ENCODE results near the gene RND1. TPM values are rescaled to one million over a fixed set of nuclear protein-coding genes. Genes with fewer than 3 reads are reported as not detected.
"Not testable (repeated sequence)": the region's sequence is repeated elsewhere in the genome, so short reads cannot be mapped to it uniquely, and the experiment has no call there.

The RND1 gene
- total RNA-seq, 1 experiment from 2014 or later = 0.60 TPM

DNA sequence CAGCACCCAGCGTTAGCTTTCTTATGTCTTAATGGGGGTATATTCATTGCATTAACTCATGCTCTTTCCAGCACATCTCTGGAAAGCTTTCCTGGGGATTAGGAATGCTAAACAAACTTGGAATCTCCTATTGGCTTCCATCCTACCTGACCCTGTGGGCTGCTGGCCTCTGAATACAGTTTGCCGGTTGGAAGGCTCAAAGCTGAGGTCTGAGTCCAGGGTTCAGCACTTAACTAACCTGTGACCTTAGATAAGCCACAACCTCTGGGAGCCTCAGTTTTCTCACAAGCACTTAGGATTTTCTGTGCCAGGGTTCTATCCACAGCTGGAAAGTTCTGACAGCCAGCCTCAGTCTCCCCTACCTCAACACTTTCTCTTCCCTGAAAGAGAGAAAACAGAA, 12.9 kb upstream of the RND1 start:
- Histone ChIP-seq H3K36me3 (ENCODE audit: insufficient read depth, low read length) (no peaks in the 10 kb centered on the region), H3K4me1 (ENCODE audit: low read length) (no peaks in the 10 kb centered on the region), H3K27me3 (ENCODE audit: low read length) (no peaks in the 10 kb centered on the region), H3K4me2 (ENCODE audit: low read depth, low read length, poor library complexity, severe bottlenecking) (no peak overlapping the region), H2AFZ (ENCODE audit: low read length) (no peak overlapping the region), H3K9me2 (replicated peaks; ENCODE audit: insufficient read depth, low read length) (no peaks in the 10 kb centered on the region), H3K4me3 (ENCODE audit: low read length) (no peak overlapping the region), H3K79me2 (ENCODE audit: low read length) (no peaks in the 10 kb centered on the region), H3K9ac (ENCODE audit: low read length) (no peak overlapping the region), H3K9me3 (ENCODE audit: low read length) (no peaks in the 10 kb centered on the region), H4K20me1 (ENCODE audit: insufficient read depth, low read depth, low read length) (no peaks in the 10 kb centered on the region), H3K27ac (ENCODE audit: low read length) (no peak overlapping the region)
- DNase-seq = peak; percentile 23

DNA sequence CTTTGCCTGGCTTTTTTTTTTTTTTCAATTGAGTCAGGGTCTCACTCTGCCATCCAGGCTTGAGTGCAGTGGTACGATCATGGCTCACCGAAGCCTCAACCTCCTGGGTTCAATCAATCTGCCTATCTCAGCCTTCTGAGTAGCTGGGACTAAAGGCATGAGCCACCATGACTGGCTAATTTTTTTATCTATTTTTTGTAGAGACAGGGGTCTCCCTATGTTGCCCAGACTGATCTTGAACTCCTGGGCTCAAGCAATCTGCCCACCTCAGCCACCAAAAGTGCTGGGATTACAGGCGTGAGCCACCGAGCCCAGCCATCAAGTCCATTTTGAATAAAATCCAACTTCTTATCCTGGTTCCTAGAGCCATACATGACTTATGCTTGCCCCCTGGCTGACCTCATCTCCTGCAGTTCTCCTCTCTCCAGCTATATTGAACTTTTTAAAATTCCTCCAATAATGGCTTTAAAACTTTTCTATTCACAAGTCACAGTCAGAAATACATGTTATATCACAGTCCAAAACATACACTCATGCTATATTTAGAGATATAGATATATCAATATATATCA, 10.4 kb upstream of the RND1 start:
- no peak overlapping the region for H3K4me2 ChIP-seq (ENCODE audit: low read depth, low read length, poor library complexity, severe bottlenecking)
- H3K79me2 ChIP-seq (ENCODE audit: low read length) = no peaks in the 10 kb centered on the region

DNA sequence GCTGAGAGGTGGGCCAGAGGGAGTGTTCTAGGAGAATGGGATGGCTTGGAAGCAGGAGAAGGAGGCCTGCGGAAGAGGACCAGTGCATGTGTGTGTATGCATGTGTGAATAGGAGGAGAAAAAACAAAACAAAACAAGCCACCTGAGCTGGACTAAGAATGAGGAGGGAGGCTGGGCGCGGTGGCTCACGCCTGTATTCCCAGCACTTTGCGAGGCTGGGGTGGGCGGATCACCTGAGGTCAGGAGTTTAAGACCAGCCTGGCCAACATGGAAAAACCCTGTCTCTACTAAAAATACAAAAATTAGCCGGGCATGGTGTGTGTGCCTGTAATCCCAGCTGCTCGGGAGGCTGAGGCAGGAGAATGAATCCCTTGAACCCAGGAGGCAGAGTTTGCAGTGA, 7.9 kb upstream of the RND1 start:
- DNase-seq = peak; percentile 26

More for the DNA sequence above, 10.4 kb upstream of the RND1 start:
- Histone ChIP-seq H2AFZ (ENCODE audit: low read length) (no peak overlapping the region), H3K4me1 (ENCODE audit: low read length) (no peaks in the 10 kb centered on the region), H3K9me2 (replicated peaks; ENCODE audit: insufficient read depth, low read length) (no peaks in the 10 kb centered on the region), H3K36me3 (ENCODE audit: insufficient read depth, low read length) (no peaks in the 10 kb centered on the region), H4K20me1 (ENCODE audit: insufficient read depth, low read depth, low read length) (no peaks in the 10 kb centered on the region), H3K27me3 (ENCODE audit: low read length) (no peaks in the 10 kb centered on the region), H3K9me3 (ENCODE audit: low read length) (no peaks in the 10 kb centered on the region), H3K4me3 (ENCODE audit: low read length) (no peak overlapping the region), H3K27ac (ENCODE audit: low read length) (no peak overlapping the region), H3K9ac (ENCODE audit: low read length) (no peak overlapping the region)
- DNase-seq = no peak

DNA sequence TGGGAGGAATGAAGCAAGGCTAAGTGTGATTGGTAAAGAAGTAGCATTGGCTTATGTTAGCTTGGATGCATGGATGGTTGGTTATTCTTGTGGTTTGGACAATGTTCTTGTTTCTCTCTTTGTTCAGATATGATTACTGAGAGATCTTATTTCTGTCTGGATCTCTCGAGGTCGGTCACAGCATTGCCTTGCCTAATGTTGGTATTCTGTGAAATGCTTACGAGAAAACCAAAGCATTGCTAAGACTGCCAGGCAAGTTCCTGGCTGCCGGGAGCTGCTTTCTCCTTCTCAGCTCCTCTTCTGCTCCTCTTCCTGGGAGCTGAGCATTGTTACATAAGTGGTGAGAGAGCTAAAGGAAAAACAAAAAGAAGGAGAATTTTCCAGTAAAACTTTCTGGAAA, 7.4 kb upstream of the RND1 start:
- no peaks in the 10 kb centered on the region for H3K36me3 ChIP-seq (ENCODE audit: insufficient read depth, low read length)
- H2AFZ ChIP-seq (ENCODE audit: low read length) = no peak overlapping the region
- no peaks in the 10 kb centered on the region for H4K20me1 ChIP-seq (ENCODE audit: insufficient read depth, low read depth, low read length)
- no peaks in the 10 kb centered on the region for H3K79me2 ChIP-seq (ENCODE audit: low read length)
- peak; percentile 34 for DNase-seq
- H3K4me1 ChIP-seq (ENCODE audit: low read length) = no peaks in the 10 kb centered on the region
- no peaks in the 10 kb centered on the region for H3K9me2 ChIP-seq (replicated peaks; ENCODE audit: insufficient read depth, low read length)
- no peak overlapping the region for H3K27ac ChIP-seq (ENCODE audit: low read length)
- no peak overlapping the region for H3K4me2 ChIP-seq (ENCODE audit: low read depth, low read length, poor library complexity, severe bottlenecking)
- H3K27me3 ChIP-seq (ENCODE audit: low read length) = no peaks in the 10 kb centered on the region
- H3K9me3 ChIP-seq (ENCODE audit: low read length) = no peaks in the 10 kb centered on the region
- H3K4me3 ChIP-seq (ENCODE audit: low read length) = no peak overlapping the region
- no peak overlapping the region for H3K9ac ChIP-seq (ENCODE audit: low read length)

More for the DNA sequence above, 7.9 kb upstream of the RND1 start:
- not testable (repeated sequence) for H3K27me3 ChIP-seq (ENCODE audit: low read length); H3K4me2 ChIP-seq (ENCODE audit: low read depth, low read length, poor library complexity, severe bottlenecking); H3K36me3 ChIP-seq (ENCODE audit: insufficient read depth, low read length); H3K9me2 ChIP-seq (replicated peaks; ENCODE audit: insufficient read depth, low read length); H4K20me1 ChIP-seq (ENCODE audit: insufficient read depth, low read depth, low read length); H3K9ac ChIP-seq (ENCODE audit: low read length); H3K9me3 ChIP-seq (ENCODE audit: low read length); H3K79me2 ChIP-seq (ENCODE audit: low read length); H3K4me1 ChIP-seq (ENCODE audit: low read length); H3K4me3 ChIP-seq (ENCODE audit: low read length); H2AFZ ChIP-seq (ENCODE audit: low read length); H3K27ac ChIP-seq (ENCODE audit: low read length)

DNA sequence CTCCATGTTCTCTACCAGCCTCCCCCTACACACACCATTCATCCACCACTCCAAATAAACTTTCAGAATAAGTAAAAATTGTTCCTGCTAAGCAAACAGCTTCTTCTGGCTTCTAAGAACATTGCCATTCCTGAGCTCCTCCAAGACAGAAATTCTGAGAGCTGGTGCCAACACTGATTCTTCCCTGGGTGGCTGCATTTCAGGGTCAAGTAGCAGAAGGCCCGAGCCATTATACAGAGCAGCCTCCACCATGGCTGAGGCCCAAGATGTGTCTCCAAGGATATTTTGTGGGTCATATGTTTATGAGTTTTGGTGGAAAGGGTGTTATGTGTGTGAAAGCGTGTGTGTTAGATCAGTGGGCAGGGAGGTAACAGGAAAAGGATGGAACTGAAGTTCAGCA, 3.5 kb upstream of the RND1 start:
- H3K36me3 ChIP-seq (ENCODE audit: insufficient read depth, low read length) = no peaks in the 10 kb centered on the region
- H3K27ac ChIP-seq (ENCODE audit: low read length) = no peak overlapping the region
- no peaks in the 10 kb centered on the region for H4K20me1 ChIP-seq (ENCODE audit: insufficient read depth, low read depth, low read length)
- no peak overlapping the region for H3K9ac ChIP-seq (ENCODE audit: low read length)
- DNase-seq = no peak
- H3K9me2 ChIP-seq (replicated peaks; ENCODE audit: insufficient read depth, low read length) = no peaks in the 10 kb centered on the region
- H3K79me2 ChIP-seq (ENCODE audit: low read length) = no peaks in the 10 kb centered on the region
- H3K4me2 ChIP-seq (ENCODE audit: low read depth, low read length, poor library complexity, severe bottlenecking) = no peak overlapping the region
- peaks cover 16% of the 10 kb centered on the region for H3K4me1 ChIP-seq (ENCODE audit: low read length)
- no peaks in the 10 kb centered on the region for H3K9me3 ChIP-seq (ENCODE audit: low read length)
- H2AFZ ChIP-seq (ENCODE audit: low read length) = no peak overlapping the region
- H3K4me3 ChIP-seq (ENCODE audit: low read length) = no peak overlapping the region
- H3K27me3 ChIP-seq (ENCODE audit: low read length) = no peaks in the 10 kb centered on the region

DNA sequence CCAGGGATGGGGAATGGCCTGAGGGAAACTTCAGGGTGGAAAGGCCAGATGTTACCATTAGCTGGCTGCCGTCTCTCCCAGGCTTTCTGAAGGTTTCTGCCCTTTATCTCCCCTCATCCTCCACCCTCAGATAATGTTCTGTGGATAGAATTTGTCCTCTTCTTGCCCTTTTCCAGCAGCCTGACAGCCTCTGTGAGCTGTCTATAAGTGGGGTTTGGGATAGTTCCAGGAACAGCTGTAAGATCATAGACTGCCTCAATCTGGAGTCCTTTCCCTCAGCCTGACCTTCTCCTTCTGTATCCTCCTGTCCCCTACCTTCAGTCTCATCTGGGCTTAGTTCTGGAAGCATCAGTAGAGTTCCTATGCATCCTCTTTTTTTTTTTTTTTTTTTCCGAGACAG, 2.8 kb upstream of the RND1 start:
- H3K9me2 ChIP-seq (replicated peaks; ENCODE audit: insufficient read depth, low read length) = no peaks in the 10 kb centered on the region
- no peak overlapping the region for H3K9ac ChIP-seq (ENCODE audit: low read length)

DNA sequence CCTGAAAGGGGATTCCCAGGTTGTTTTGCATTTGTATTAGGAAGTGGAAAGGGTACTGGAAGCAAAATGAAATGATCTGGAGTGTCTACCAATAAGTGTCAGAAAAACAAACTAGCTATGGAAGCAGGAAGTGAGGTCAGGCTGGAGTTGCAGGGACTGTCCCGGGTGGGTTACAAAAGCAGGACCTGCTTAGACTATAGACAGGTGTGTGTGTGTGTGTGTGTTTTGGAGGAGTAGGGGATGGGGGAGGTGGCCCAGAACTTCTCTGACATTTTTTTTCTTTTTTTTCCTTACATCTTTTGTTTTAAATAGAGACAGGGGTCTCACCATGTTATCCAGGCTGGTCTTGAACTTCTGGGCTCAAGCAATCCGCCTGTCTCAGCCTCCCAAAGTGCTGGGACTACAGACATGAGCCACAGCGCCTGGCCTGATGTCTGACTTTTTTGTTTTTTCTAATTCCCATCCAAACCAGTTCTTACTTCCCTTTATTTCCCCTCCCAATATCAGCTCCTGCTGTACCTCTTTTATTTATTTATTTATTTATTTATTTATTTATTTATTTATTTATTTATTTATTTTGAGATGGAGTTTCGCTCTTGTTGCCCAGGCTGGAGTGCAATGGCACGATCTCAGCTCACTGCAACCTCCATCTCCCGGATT, 512 bp upstream of the RND1 start:
- no peak for DNase-seq
- H3K36me3 ChIP-seq (ENCODE audit: insufficient read depth, low read length) = no peaks in the 10 kb centered on the region
- no peaks in the 10 kb centered on the region for H3K27me3 ChIP-seq (ENCODE audit: low read length)
- peak overlapping the region; percentile 80 for H3K4me2 ChIP-seq (ENCODE audit: low read depth, low read length, poor library complexity, severe bottlenecking)
- H3K4me3 ChIP-seq (ENCODE audit: low read length) = peak overlapping the region; percentile 69; the same call in 1 of the 2 replicates
- H3K9ac ChIP-seq (ENCODE audit: low read length) = peak overlapping the region; percentile 62
- no peaks in the 10 kb centered on the region for H3K9me3 ChIP-seq (ENCODE audit: low read length)
- peaks cover 16% of the 10 kb centered on the region for H3K4me1 ChIP-seq (ENCODE audit: low read length)
- no peaks in the 10 kb centered on the region for H3K79me2 ChIP-seq (ENCODE audit: low read length)
- peak overlapping the region; percentile 89 for H2AFZ ChIP-seq (ENCODE audit: low read length)
- no peaks in the 10 kb centered on the region for H3K9me2 ChIP-seq (replicated peaks; ENCODE audit: insufficient read depth, low read length)
- H4K20me1 ChIP-seq (ENCODE audit: insufficient read depth, low read depth, low read length) = no peaks in the 10 kb centered on the region
- H3K27ac ChIP-seq (ENCODE audit: low read length) = no peak overlapping the region

More for the DNA sequence above, 2.8 kb upstream of the RND1 start:
- no peak for DNase-seq
- H3K4me2 ChIP-seq (ENCODE audit: low read depth, low read length, poor library complexity, severe bottlenecking) = no peak overlapping the region
- no peaks in the 10 kb centered on the region for H4K20me1 ChIP-seq (ENCODE audit: insufficient read depth, low read depth, low read length)
- no peaks in the 10 kb centered on the region for H3K36me3 ChIP-seq (ENCODE audit: insufficient read depth, low read length)
- no peaks in the 10 kb centered on the region for H3K9me3 ChIP-seq (ENCODE audit: low read length)
- no peak overlapping the region for H3K27ac ChIP-seq (ENCODE audit: low read length)
- no peak overlapping the region for H2AFZ ChIP-seq (ENCODE audit: low read length)
- H3K79me2 ChIP-seq (ENCODE audit: low read length) = no peaks in the 10 kb centered on the region
- H3K4me1 ChIP-seq (ENCODE audit: low read length) = peaks cover 16% of the 10 kb centered on the region
- H3K27me3 ChIP-seq (ENCODE audit: low read length) = no peaks in the 10 kb centered on the region
- H3K4me3 ChIP-seq (ENCODE audit: low read length) = no peak overlapping the region

DNA sequence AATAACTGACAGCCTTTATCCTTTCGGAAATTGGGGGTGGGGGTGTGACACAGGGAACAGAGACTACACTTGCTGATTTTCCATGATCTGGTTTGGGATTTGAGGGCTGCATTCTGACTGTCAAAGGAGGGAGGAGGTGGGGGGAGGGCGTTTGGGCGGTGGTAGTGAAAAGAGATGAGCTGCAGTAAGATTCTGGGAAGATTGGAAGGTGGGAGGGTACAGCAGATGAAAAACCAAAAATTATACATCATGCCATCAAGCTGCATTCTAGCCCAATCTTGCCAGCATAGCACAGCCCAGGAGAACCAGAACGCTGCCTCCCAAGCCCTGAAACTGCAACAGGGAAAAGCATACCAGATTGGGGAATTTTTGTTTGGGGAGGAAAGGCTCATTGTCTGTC, 2.4 kb downstream of the RND1 start:
- Histone ChIP-seq H3K79me2 (ENCODE audit: low read length) (no peaks in the 10 kb centered on the region), H4K20me1 (ENCODE audit: insufficient read depth, low read depth, low read length) (no peaks in the 10 kb centered on the region), H3K9ac (ENCODE audit: low read length) (no peak overlapping the region), H3K9me2 (replicated peaks; ENCODE audit: insufficient read depth, low read length) (no peaks in the 10 kb centered on the region), H3K4me1 (ENCODE audit: low read length) (peaks cover 17% of the 10 kb centered on the region), H3K27me3 (ENCODE audit: low read length) (no peaks in the 10 kb centered on the region), H2AFZ (ENCODE audit: low read length) (no peak overlapping the region), H3K27ac (ENCODE audit: low read length) (no peak overlapping the region), H3K9me3 (ENCODE audit: low read length) (no peaks in the 10 kb centered on the region), H3K4me3 (ENCODE audit: low read length) (no peak overlapping the region), H3K36me3 (ENCODE audit: insufficient read depth, low read length) (no peaks in the 10 kb centered on the region), H3K4me2 (ENCODE audit: low read depth, low read length, poor library complexity, severe bottlenecking) (no peak overlapping the region)
- DNase-seq = no peak
